ENCODE data around the gene MINDY3.

The MINDY3 gene

DNA sequence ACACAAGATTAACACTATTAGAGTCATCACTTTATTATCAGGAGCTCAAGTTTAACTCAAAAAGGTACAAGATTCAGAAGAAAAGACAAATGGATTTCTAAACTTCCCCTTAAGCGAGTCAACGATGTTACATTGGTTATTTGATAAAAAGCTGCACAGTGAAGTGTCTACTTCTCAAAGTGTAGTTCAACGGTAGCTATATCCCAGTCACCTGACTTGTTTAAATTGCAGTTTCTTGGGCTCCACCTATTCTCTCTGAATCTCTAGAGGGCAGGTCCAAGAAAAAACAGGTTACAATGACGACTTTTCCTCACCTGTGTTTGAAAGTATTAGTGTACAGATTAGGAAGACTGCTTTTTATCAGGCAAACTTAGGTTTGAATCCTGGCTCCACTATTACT lies 16.6 kb downstream of the MINDY3 start:
- TF ChIP-seq, protein P1, sequence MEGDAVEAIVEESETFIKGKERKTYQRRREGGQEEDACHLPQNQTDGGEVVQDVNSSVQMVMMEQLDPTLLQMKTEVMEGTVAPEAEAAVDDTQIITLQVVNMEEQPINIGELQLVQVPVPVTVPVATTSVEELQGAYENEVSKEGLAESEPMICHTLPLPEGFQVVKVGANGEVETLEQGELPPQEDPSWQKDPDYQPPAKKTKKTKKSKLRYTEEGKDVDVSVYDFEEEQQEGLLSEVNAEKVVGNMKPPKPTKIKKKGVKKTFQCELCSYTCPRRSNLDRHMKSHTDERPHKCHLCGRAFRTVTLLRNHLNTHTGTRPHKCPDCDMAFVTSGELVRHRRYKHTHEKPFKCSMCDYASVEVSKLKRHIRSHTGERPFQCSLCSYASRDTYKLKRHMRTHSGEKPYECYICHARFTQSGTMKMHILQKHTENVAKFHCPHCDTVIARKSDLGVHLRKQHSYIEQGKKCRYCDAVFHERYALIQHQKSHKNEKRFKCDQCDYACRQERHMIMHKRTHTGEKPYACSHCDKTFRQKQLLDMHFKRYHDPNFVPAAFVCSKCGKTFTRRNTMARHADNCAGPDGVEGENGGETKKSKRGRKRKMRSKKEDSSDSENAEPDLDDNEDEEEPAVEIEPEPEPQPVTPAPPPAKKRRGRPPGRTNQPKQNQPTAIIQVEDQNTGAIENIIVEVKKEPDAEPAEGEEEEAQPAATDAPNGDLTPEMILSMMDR (conservative IDR thresholded peaks at IDR 0.05) = no peak
- H3K27ac ChIP-seq = no peak overlapping the region

DNA sequence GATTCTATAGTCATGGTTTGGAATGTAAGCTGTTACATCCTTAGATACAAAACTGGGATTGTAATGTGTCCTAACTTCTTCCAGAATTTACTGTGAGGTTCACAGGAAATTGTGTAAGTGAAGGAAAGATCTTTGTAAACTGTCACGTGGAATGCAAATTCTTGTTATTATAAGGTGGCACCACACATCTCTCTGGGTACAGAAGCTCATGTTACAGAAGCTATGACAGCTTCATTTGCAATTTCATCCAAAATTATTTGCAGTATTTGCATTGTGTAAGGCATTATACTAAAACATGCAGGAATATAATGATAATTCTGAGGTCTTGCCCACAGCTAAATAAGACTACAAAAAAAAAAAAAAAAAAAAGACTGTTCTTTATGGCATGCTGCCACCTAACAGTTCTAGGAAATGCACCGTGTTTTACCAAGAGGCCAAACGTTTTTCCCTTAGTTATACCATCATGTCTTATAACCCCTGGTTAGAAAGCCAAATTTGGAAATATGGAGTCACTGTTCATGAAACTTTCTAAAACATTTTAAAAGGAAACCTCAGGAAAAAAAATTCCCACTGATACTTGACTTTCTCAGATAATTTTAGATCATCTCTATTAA lies 17.6 kb downstream of the MINDY3 start:
- TF ChIP-seq, protein P1 (conservative IDR thresholded peaks at IDR 0.05) = no peak
- no peak overlapping the region for H3K27ac ChIP-seq

DNA sequence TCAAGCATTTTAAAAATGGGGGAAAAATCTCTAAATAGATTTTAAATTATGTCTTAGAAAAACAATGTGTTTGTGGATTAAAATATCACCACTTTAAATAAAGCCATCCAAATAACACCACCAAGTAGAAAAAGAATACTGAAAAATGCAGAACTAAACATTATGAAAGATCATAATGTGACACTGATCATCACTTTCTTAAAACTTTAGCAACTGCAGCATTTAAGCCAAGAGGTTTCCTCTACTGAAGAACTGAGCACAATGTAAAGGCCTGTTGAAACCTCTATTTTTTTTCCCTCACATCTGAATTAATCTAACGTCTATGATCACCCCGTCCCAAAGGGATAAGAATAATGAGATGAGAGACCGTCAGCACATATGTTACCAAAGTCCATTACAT lies 18.6 kb downstream of the MINDY3 start:
- no peak overlapping the region for H3K27ac ChIP-seq

DNA sequence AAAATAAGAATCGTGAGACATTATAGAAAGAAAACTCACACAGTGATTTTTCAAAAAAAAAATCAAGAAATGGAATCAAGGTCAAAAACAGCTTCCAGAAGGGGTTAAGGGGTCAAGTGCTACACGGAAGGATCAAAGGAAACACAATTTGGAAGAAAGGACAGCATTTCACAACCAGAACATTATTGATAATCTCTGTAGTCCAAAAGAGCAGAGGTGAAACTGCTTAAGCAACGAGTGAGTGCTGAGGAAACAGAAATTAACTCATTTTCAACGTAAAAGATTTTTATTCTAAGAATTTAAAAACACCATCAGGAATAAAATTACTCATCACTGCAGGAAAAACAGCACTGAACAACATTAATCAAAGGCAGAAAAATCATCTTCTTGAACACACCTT lies 23.5 kb downstream of the MINDY3 start:
- no peak overlapping the region for H3K27ac ChIP-seq
- TF ChIP-seq, protein P1 (conservative IDR thresholded peaks at IDR 0.05) = no peak

More for the DNA sequence above, 18.6 kb downstream of the MINDY3 start:
- TF ChIP-seq, protein P1 (conservative IDR thresholded peaks at IDR 0.05) = no peak

DNA sequence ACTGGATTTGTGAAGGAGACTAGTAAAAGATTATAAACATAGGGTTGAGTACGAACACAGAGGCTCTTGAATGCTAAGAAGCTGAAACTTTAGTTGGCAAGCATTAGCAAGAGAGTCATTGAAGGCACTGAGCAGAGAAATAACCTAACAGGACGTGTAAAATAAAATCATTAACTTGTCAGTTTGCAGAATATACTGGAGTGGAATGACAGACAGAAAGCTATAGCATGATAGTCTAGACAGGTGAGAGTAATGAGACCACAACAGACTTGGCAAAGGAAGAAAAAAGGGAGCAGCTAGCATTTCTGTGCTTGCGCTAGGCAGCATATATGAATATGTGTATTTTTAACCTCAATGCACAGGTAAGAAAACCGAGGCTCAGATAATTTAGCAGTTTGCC lies 30.8 kb downstream of the MINDY3 start:
- TF ChIP-seq, protein P1 (conservative IDR thresholded peaks at IDR 0.05) = no peak
- H3K27ac ChIP-seq = no peak overlapping the region

DNA sequence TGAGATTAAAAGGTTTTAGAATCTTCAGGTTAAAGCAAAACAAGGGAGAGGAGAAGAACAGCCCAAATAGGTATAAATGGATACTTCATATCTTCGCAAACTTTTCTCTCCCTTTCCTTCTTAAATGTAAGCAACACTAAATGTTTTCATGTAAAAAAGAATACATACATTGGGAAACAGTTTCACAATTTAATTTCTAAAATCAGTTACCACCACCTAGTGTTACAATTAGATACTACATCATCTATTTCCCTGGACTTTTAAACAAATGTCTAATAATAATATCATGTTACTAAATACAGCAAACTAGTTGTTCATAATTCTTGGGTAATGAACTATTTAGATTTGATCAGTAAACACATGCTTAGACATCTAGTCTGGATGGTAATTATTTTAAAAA lies 35.8 kb downstream of the MINDY3 start:
- H3K27ac ChIP-seq = no peak overlapping the region
- TF ChIP-seq, protein P1 (conservative IDR thresholded peaks at IDR 0.05) = peak; percentile 72

DNA sequence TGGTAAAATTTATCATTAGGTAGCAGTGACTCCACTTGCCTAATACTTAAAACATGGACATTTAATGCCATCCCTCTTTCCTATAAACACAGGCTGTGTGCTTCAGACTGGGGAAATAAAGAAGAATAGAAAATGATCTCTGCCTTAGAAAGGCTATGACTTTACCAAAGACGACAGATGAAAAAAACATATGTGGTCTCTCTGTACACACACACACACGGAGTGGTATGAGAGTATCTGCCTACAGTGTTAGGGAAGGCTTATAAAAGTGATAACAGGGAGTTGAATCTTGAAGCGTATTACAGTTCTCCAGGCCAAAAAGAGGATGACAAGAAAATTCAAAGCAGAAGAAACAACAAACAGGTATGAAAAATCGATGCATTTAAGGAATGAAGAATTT lies 38.2 kb downstream of the MINDY3 start:
- H3K27ac ChIP-seq = no peak overlapping the region

More for the DNA sequence above, 38.2 kb downstream of the MINDY3 start:
- TF ChIP-seq, protein P1 (conservative IDR thresholded peaks at IDR 0.05) = no peak

Measured in VCaP (cell line).